HCT116 (cell line): ENCODE measurements around the gene FOXP1. TPM values are rescaled to one million over a fixed set of nuclear protein-coding genes. Genes with fewer than 3 reads are reported as not detected.

ENCODE experiments used
- ATAC-seq: fragments of 200-7000 bp; cut with Tn5 transposase; 2 replicates; pipeline ENCODE4 v1.9.1; 2020; ENCODE audit warnings: mild to moderate bottlenecking, moderate library complexity
- BruUV-seq: library from RNA; stranded (reverse); fragments of 400-500 nt; replicated peaks from 2 replicates; lab custom pipeline; 2021; lab: Mats Ljungman, UMichigan
- CTCF ChIA-PET: fragments of 300-600 bp; sonication (Branson Sonifier 250); formaldehyde crosslinking; loops from one replicate; lab custom pipeline; 2021; ENCODE audit warnings: antibody characterized with exemption; lab: Charles Lee
- POLR2A ChIA-PET: fragments of 300-600, 350-600 bp; sonication (Branson Sonifier 250); formaldehyde crosslinking; loops from one replicate; lab custom pipeline; 2021; ENCODE audit warnings: antibody characterized with exemption; lab: Charles Lee
- RAD21 ChIA-PET, 2 experiments: fragments of 300-600 bp; sonication (Branson Sonifier 250); formaldehyde crosslinking; loops; one replicate each; lab custom pipeline; 2023; ENCODE audit warnings: low total read pairs in 2 of 2; ENCODE audit not compliant: uncharacterized antibody in 2 of 2, unreplicated experiment in 2 of 2, low non-redundant PET in 1 of 2; lab: Charles Lee
- DNase-seq: peaks from one replicate; pipeline ENCODE4 v3.0.0-alpha.2; 2010; ENCODE audit warnings: low read depth, low spot score
- H2AFZ ChIP-seq: fragments of 200-600 bp; shearing (Covaris generic), sonication (generic); 2 replicates; pipeline ENCODE4 v1.6.1; 2017; ENCODE audit warnings: low read depth, mixed run types, mixed read lengths, antibody characterized with exemption, low read length; ENCODE audit not compliant: poor library complexity, severe bottlenecking
- H3K27ac ChIP-seq: 2 replicates; pipeline ENCODE4 v1.5.1; 2012; ENCODE audit warnings: low read depth, low read length
- H3K27me3 ChIP-seq: fragments of 200-600 bp; sonication (generic); 2 replicates; pipeline ENCODE4 v1.6.1; 2016; ENCODE audit warnings: mixed run types, low read length, mixed read lengths; ENCODE audit not compliant: insufficient read depth
- H3K36me3 ChIP-seq, 2 experiments: fragments of 200-500 bp in 1 of 2; fragments of 200-600 bp in 1 of 2; sonication (Bioruptor generic) in 1 of 2; sonication (generic) in 1 of 2; 2 replicates each; pipeline versions ENCODE4 v1.5.1 to v1.6.1; 2014 to 2016; ENCODE audit warnings: low read length in 2 of 2, inconsistent platforms in 1 of 2, mixed read lengths in 1 of 2, mixed run types in 1 of 2; ENCODE audit not compliant: insufficient read depth in 2 of 2, control insufficient read depth in 1 of 2
- H3K4me1 ChIP-seq, 2 experiments: fragments of 200-600 bp in 1 of 2; sonication (generic) in 1 of 2; 2 replicates each; pipeline versions ENCODE4 v1.5.1 to v1.6.1; 2012 to 2017; ENCODE audit warnings: low read length in 2 of 2, inconsistent platforms in 1 of 2, mild to moderate bottlenecking in 1 of 2, mixed read lengths in 1 of 2, mixed run types in 1 of 2, moderate library complexity in 1 of 2; ENCODE audit not compliant: insufficient read depth in 2 of 2, control insufficient read depth in 1 of 2
- H3K4me2 ChIP-seq: fragments of 200-600 bp; sonication (generic); 2 replicates; pipeline ENCODE4 v1.6.1; 2017; ENCODE audit warnings: mixed run types, low read length, mixed read lengths
- H3K4me3 ChIP-seq, 2 experiments: fragments of 200-600 bp in 1 of 2; sonication (generic) in 1 of 2; replicated peaks in 1 of 2; 2 replicates each; pipeline ENCODE4 v1.5.1; 2011 to 2016; ENCODE audit warnings: low read length in 2 of 2, control low read depth in 1 of 2, low read depth in 1 of 2, mild to moderate bottlenecking in 1 of 2, mixed read lengths in 1 of 2, mixed run types in 1 of 2
- H3K79me2 ChIP-seq: fragments of 200-600 bp; sonication (generic); 2 replicates; pipeline ENCODE4 v1.6.1; 2017; ENCODE audit warnings: mild to moderate bottlenecking, mixed run types, low read length, moderate library complexity, mixed read lengths; ENCODE audit not compliant: insufficient read depth
- H3K9ac ChIP-seq: fragments of 200-600 bp; sonication (generic); 2 replicates; pipeline ENCODE4 v1.6.1; 2016; ENCODE audit warnings: low read length, mixed read lengths
- H3K9me2 ChIP-seq: fragments of 200-600 bp; sonication (generic), shearing (Covaris generic); 2 replicates; pipeline ENCODE4 v1.6.1; 2017; ENCODE audit warnings: mixed run types, mild to moderate bottlenecking, moderate library complexity; ENCODE audit not compliant: insufficient read depth
- H3K9me3 ChIP-seq, 2 experiments: fragments of 200-500 bp in 1 of 2; fragments of 200-600 bp in 1 of 2; sonication (Bioruptor generic) in 1 of 2; sonication (generic) in 1 of 2; 2 replicates each; pipeline ENCODE4 v1.6.1; 2014 to 2017; ENCODE audit warnings: low read length in 2 of 2, mixed read lengths in 2 of 2, inconsistent platforms in 1 of 2, low read depth in 1 of 2, mild to moderate bottlenecking in 1 of 2, mixed run types in 1 of 2, moderate library complexity in 1 of 2; ENCODE audit not compliant: control insufficient read depth in 1 of 2, insufficient read depth in 1 of 2
- H4K20me1 ChIP-seq: fragments of 200-600 bp; sonication (generic), shearing (Covaris generic); 2 replicates; pipeline ENCODE4 v1.6.1; 2017; ENCODE audit warnings: mixed run types, mild to moderate bottlenecking, moderate library complexity; ENCODE audit not compliant: insufficient read depth
- CEBPB ChIP-seq: IDR thresholded peaks from 2 replicates; pipeline ENCODE4 v1.6.1; 2012; ENCODE audit warnings: low read depth
- CTCF ChIP-seq, 3 experiments: fragments of 200-600 bp in 1 of 3; sonication (generic) in 1 of 3; IDR thresholded peaks in 2 of 3; conservative IDR thresholded peaks in 1 of 3; 2 replicates each; pipeline ENCODE4 v1.5.1; 2012 to 2017; ENCODE audit warnings: low read depth in 2 of 3, low read length in 2 of 3, antibody characterized with exemption in 1 of 3, borderline replicate concordance in 1 of 3, control low read depth in 1 of 3, mild to moderate bottlenecking in 1 of 3, mixed read lengths in 1 of 3, mixed run types in 1 of 3, moderate library complexity in 1 of 3; ENCODE audit not compliant: insufficient read depth in 1 of 3
- EGR1 ChIP-seq: IDR thresholded peaks from 2 replicates; pipeline ENCODE4 v1.6.1; 2012; ENCODE audit warnings: low read depth
- EZH2 ChIP-seq: fragments of 200-600 bp; sonication (generic); IDR thresholded peaks from 2 replicates; pipeline ENCODE4 v1.6.1; 2017; ENCODE audit warnings: antibody characterized with exemption, mixed run types
- EZH2phosphoT487 ChIP-seq: fragments of 200-600 bp; IDR thresholded peaks from 2 replicates; pipeline ENCODE4 v1.6.1; 2018; ENCODE audit warnings: antibody characterized with exemption, borderline replicate concordance
- FOSL1 ChIP-seq: IDR thresholded peaks from 2 replicates; pipeline ENCODE4 v1.6.1; 2012; ENCODE audit warnings: low read depth
- MAX ChIP-seq: IDR thresholded peaks from 2 replicates; pipeline ENCODE4 v1.6.1; 2012
- SIN3A ChIP-seq: IDR thresholded peaks from 2 replicates; pipeline ENCODE4 v1.6.1; 2012; ENCODE audit warnings: low read depth
- intact Hi-C: fragments of 100-400 bp; cut with micrococcal nuclease; formaldehyde crosslinking; loops from 2 replicates; pipeline ENCODE4 v1.10.0; 2022
- total RNA-seq: library from RNA; stranded (reverse); gene quantifications from one replicate; pipeline ENCODE4 v1.2.1, GENCODE V29; 2021; ENCODE audit not compliant: unreplicated experiment

The FOXP1 gene
- total RNA-seq, 1 experiment from 2014 or later: 11.4 TPM

GRCh38 chr3:71351403-71352149 lies 232.0 kb downstream of the FOXP1 start:
- Histone ChIP-seq H3K27ac (no peak overlapping the region), H3K4me2 (no peak overlapping the region), H3K9me2 (no peaks in the 10 kb centered on the region), H3K36me3 (no peaks in the 10 kb centered on the region), H4K20me1 (no peaks in the 10 kb centered on the region), H3K9me3 (no peaks in the 10 kb centered on the region), H3K79me2 (no peaks in the 10 kb centered on the region), H3K27me3 (no peaks in the 10 kb centered on the region), H2AFZ (no peak overlapping the region), H3K4me3 (no peak overlapping the region), H3K4me1 (no peaks in the 10 kb centered on the region), H3K9ac (no peak overlapping the region)
- POLR2A ChIA-PET: no interaction called here
- TF ChIP-seq EGR1 (no peak), EZH2 (no peak), CTCF (IDR thresholded peaks at IDR 0.05 in 2 of 3, conservative IDR thresholded peaks at IDR 0.05 in 1 of 3; ENCODE audit: borderline replicate concordance in 1 of 3, insufficient read depth in 1 of 3, low read depth in 2 of 3, low read length in 2 of 3) (no peak), MAX (no peak), SIN3A (no peak), EZH2phosphoT487 (no peak), FOSL1 (no peak), CEBPB (no peak)
- no peak for DNase-seq
- no peak for ATAC-seq
- RAD21 ChIA-PET: no interaction called here
- intact Hi-C loops: no loop called here
- CTCF ChIA-PET: interaction anchor here (0.6 kb wide), 1 partner anchor 378 kb away, joined by 5 read pairs; no protein-coding TSS in a partner anchor
- BruUV-seq: no TSS peak
